GM12878 (cell line): Measurements from ENCODE around the gene VMP1.

ENCODE experiments used
- ATF7 ChIP-seq: fragments of 450-650 bp; IDR thresholded peaks from 2 replicates; pipeline ENCODE4 v1.6.1; 2016; ENCODE audit warnings: low read depth, mild to moderate bottlenecking
- JUNB ChIP-seq: IDR thresholded peaks from 2 replicates; pipeline ENCODE4 v1.6.1; 2016; ENCODE audit warnings: antibody characterized with exemption, mild to moderate bottlenecking
- JUND ChIP-seq: IDR thresholded peaks from 2 replicates; pipeline ENCODE4 v1.6.1; 2012; ENCODE audit warnings: low read depth, mild to moderate bottlenecking, low read length, improper control_type of control experiment, moderate library complexity
- MAX ChIP-seq: IDR thresholded peaks from 2 replicates; pipeline ENCODE4 v1.6.1; 2012; ENCODE audit warnings: low read depth, low read length, improper control_type of control experiment
- MYC ChIP-seq: IDR thresholded peaks from 2 replicates; pipeline ENCODE4 v1.6.1; 2011; ENCODE audit warnings: mild to moderate bottlenecking, low read length, moderate library complexity, inconsistent platforms; ENCODE audit not compliant: insufficient read depth, insufficient replicate concordance, insufficient read length, severe bottlenecking
- POLR2A ChIP-seq: IDR thresholded peaks from 2 replicates; pipeline ENCODE4 v1.6.1; 2011; ENCODE audit warnings: low read depth, mild to moderate bottlenecking, low read length
- RBBP5 ChIP-seq: fragments of 200-600 bp; sonication (generic); conservative IDR thresholded peaks from 2 replicates; pipeline ENCODE4 v1.6.1; 2016
- ZNF207 ChIP-seq: fragments of 450-650 bp; IDR thresholded peaks from 2 replicates; pipeline ENCODE4 v1.6.1; 2014; ENCODE audit warnings: antibody characterized with exemption, mild to moderate bottlenecking, borderline replicate concordance
- ZNF687 ChIP-seq: fragments of 450-650 bp; IDR thresholded peaks from 2 replicates; pipeline ENCODE4 v1.6.1; 2017; ENCODE audit warnings: mild to moderate bottlenecking, moderate library complexity
- TF ChIP-seq, protein P1 (sequence below): IDR thresholded peaks from 2 replicates; pipeline ENCODE4 v1.6.1; 2011; ENCODE audit warnings: low read depth, low read length, improper control_type of control experiment, borderline replicate concordance

- TF ChIP-seq POLR2A (no peak), JUND (no peak), RBBP5 (no peak), MAX (no peak), MYC (no peak), ATF7 (no peak), JUNB (no peak), ZNF207 (no peak), ZNF687 (no peak)
- TF ChIP-seq, protein P1, sequence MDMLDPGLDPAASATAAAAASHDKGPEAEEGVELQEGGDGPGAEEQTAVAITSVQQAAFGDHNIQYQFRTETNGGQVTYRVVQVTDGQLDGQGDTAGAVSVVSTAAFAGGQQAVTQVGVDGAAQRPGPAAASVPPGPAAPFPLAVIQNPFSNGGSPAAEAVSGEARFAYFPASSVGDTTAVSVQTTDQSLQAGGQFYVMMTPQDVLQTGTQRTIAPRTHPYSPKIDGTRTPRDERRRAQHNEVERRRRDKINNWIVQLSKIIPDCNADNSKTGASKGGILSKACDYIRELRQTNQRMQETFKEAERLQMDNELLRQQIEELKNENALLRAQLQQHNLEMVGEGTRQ = no peak
Measured at GRCh38 chr17:59853168-59853918, 145.9 kb downstream of the VMP1 start.
